LNCAP (cell line): ENCODE measurements around the gene SEC61G.

Source experiments
- CTCF ChIP-seq: fragments of 450-650 bp; IDR thresholded peaks from 2 replicates; pipeline ENCODE4 v1.5.1; 2017; ENCODE audit warnings: mild to moderate bottlenecking

The SEC61G gene

GRCh38 chr7:54749200-54749599, 9.8 kb downstream of the SEC61G start:
- TF ChIP-seq CTCF, result no peak

- TF ChIP-seq CTCF, result no peak
Observed at GRCh38 chr7:54747234-54747633, 11.8 kb downstream of the SEC61G start.

- no peak for TF ChIP-seq CTCF
Observed at GRCh38 chr7:54743580-54743979, 15.4 kb downstream of the SEC61G start.

GRCh38 chr7:54738737-54739136, 20.3 kb downstream of the SEC61G start:
- TF ChIP-seq CTCF, result no peak

- no peak for TF ChIP-seq CTCF
Observed at GRCh38 chr7:54729107-54729506, 29.9 kb downstream of the SEC61G start.

- TF ChIP-seq CTCF, result no peak
Observed at GRCh38 chr7:54728411-54728810, 30.6 kb downstream of the SEC61G start.

- no peak for TF ChIP-seq CTCF
Observed at GRCh38 chr7:54725255-54725654, 33.8 kb downstream of the SEC61G start.

- no peak for TF ChIP-seq CTCF
Observed at GRCh38 chr7:54722502-54722901, 36.5 kb downstream of the SEC61G start.
